ENCODE results near the gene MAP2K5.

The MAP2K5 gene

DNA sequence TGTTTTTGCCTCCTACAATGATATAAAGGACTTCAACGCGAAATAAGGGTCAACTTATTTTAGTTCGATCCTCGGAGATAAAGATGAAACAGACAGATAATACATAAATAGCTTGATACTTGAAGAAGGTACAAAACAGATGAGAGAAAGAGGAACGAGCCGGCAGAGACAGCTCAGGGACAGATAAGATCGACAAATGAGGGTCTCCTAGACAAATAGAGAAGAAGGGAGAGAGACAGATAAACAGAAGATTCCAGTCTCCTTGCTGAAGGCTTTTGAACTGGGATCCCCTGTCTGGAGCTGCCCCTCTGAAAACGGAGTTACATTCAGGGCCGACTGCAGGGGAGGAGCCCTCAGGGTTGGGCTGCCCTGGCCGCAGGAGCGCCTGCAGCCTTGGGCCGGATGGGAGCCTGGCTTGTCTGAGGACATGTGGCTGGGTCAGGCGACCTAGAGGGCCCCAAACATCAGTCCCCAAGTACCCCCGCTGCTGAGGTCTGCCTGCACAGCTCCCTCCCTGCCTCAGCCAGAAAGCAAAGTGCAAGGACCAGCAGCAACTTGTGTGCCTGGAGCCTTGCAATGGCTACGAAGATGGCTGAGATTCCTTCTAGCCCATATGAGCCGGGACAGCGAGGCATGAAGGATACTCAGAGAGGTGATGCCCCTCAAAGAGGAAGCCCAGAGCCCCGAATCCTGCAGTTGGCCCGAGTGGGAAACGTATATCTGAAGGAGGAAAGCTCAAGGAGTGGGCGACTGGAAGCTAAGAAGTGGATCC is 281.9 kb downstream of the MAP2K5 start:
- no peak for TF ChIP-seq CTCF (IDR thresholded peaks at IDR 0.05; ENCODE audit: low read depth, low read length)
- H3K4me3 ChIP-seq (ENCODE audit: low read depth, low read length), result no peak overlapping the region

DNA sequence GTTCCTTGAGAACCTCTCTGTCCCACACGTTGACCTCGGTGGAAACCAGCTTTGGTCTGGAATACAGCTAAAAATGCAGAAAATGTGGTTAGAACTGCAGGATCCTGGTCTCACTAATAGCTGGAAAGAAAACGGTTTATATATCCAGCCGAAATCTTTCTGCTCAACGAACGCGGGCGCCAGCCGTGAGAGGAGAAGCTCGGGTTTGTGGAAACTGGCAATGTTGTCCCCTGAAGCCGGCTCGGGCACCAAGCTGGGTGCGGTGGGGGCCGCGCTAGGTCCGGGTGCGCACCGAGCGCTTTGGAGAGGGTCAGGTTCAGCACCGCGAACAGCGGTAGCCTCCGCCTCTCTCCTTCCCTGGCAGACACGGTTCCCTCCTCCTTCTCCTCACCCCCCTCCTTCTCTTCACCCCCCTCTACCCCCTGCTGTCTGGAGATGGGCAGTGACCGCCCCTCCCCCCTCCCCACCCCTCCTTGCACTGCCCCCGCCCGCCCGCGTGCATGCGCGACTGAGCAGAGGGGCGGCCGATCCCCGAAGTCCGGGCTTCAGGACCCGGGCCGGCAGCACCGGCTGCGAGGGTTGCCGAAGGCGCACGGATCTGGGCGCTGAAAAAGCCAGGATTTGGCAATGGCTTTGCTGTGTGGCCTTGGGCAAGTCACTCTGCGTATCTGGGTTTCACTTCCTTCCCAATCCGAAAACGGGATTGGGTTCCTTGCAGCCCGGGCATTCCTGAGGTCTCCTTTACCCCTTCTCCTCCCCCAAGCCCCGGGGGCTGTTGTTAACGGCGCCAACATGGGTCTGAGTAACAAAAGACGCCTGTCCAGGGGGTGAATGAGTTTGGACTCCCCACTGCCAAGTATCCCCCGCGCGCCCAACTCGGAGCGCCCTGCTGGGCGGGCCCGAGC is 282.7 kb downstream of the MAP2K5 start, which contains the start of gene SKOR1:
Gene SKOR1 (plus strand): TSS at position 534 of the 905 bp plus-strand sequence. CDS start 94 bp downstream, at position 628.
- TF ChIP-seq CTCF (IDR thresholded peaks at IDR 0.05; ENCODE audit: low read depth, low read length), result no peak
- H3K4me3 ChIP-seq (ENCODE audit: low read depth, low read length), result peak within 1 kb of the TSS; percentile 14; the same call in 1 of the 2 replicates

DNA sequence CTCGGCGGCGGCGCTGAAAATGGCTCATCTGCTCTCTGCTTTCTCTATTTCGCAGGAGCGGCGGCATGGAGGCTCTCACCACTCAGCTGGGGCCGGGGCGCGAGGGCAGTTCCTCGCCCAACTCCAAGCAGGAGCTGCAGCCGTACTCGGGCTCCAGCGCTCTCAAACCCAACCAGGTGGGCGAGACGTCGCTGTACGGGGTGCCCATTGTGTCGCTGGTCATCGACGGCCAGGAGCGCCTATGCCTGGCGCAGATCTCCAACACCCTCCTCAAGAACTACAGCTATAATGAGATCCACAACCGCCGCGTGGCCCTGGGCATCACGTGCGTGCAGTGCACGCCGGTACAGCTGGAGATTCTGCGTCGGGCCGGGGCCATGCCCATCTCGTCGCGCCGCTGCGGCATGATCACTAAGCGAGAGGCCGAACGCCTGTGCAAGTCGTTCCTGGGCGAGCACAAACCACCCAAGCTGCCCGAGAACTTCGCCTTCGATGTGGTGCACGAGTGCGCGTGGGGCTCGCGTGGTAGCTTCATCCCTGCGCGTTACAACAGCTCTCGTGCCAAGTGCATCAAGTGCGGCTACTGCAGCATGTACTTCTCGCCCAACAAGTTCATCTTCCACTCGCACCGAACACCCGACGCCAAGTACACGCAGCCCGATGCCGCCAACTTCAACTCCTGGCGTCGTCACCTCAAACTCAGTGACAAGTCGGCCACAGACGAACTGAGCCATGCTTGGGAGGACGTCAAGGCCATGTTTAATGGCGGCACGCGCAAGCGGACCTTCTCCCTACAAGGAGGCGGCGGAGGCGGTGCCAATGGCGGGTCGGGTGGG is 283.6 kb downstream of the MAP2K5 start:
- H3K4me3 ChIP-seq (ENCODE audit: low read depth, low read length), result no peak overlapping the region; the same call in 1 of the 2 replicates
- no peak for TF ChIP-seq CTCF (IDR thresholded peaks at IDR 0.05; ENCODE audit: low read depth, low read length)

GRCh38 chr15:67826717-67827561 is 284.4 kb downstream of the MAP2K5 start:
- no peak for TF ChIP-seq CTCF (IDR thresholded peaks at IDR 0.05; ENCODE audit: low read depth, low read length)
- H3K4me3 ChIP-seq (ENCODE audit: low read depth, low read length), result no peak overlapping the region

GRCh38 chr15:67827562-67828277 is 285.2 kb downstream of the MAP2K5 start:
- no peak overlapping the region for H3K4me3 ChIP-seq (ENCODE audit: low read depth, low read length)
- TF ChIP-seq CTCF (IDR thresholded peaks at IDR 0.05; ENCODE audit: low read depth, low read length), result no peak

All from WI38 (cell line).